NCI-H446 (cell line): ENCODE results near the gene BUB1B.
"Not testable (repeated sequence)": the region's sequence is repeated elsewhere in the genome, so short reads cannot be mapped to it uniquely, and the experiment has no call there.

Experiments
- DNase-seq, 2 experiments: peaks; one replicate each; lab custom pipeline; 2025; lab: John Stamatoyannopoulos, UW

Gene BUB1B

GRCh38 chr15:40160689-40161688 is at the start of gene BUB1B:
TSS of gene BUB1B (plus strand) at chr15:40161069. CDS start at chr15:40161221, 152 bp downstream.
- DNase-seq = peak; percentile 80 to 93

DNA sequence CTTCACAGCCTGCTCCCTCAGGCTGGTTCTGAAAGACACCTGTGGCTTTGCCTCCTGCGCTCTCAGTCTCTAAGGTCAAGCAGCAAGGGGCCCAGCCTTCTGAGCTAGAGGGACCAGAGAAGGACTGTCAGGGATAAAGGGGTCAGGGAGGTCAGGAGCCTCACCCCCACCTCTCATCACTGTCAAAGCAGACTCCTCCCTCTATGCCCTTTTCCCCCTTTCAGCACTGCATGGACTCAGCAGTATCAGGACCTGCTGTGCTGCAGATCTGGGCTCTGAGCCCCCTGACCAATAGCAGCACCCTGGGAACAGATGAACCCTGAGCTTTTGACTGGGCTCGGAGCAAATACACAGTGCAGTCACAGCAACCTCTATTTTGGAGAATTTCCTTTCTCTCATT is 49.0 kb upstream of the BUB1B start:
- DNase-seq = no peak

- DNase-seq = no peak
Measured at GRCh38 chr15:40112789-40113188, 48.1 kb upstream of the BUB1B start.

- DNase-seq = no peak
Measured at GRCh38 chr15:40114218-40114617, 46.7 kb upstream of the BUB1B start.

DNA sequence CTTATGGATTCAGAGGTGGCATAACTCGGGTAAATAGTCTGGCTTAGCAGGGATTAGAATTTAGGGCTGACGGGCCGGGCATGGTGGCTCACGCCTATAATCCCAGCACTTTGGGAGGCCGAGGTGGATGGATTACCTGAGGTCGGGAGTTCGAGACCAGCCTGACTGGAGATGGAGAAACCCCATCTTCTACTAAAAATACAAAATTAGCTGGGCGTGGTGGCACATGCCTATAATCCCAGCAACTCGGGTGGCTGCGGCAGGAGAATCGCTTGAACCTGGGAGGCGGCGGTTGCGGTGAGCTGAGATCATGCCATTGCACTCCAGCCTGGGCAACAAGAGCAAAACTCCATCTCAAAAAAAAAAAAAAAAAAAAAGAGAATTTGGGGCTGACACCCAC is 45.8 kb upstream of the BUB1B start:
- not testable (repeated sequence) for DNase-seq

- no peak for DNase-seq
Measured at GRCh38 chr15:40115670-40116093, 45.2 kb upstream of the BUB1B start.

GRCh38 chr15:40118473-40118872 is 42.4 kb upstream of the BUB1B start:
- no peak for DNase-seq

DNA sequence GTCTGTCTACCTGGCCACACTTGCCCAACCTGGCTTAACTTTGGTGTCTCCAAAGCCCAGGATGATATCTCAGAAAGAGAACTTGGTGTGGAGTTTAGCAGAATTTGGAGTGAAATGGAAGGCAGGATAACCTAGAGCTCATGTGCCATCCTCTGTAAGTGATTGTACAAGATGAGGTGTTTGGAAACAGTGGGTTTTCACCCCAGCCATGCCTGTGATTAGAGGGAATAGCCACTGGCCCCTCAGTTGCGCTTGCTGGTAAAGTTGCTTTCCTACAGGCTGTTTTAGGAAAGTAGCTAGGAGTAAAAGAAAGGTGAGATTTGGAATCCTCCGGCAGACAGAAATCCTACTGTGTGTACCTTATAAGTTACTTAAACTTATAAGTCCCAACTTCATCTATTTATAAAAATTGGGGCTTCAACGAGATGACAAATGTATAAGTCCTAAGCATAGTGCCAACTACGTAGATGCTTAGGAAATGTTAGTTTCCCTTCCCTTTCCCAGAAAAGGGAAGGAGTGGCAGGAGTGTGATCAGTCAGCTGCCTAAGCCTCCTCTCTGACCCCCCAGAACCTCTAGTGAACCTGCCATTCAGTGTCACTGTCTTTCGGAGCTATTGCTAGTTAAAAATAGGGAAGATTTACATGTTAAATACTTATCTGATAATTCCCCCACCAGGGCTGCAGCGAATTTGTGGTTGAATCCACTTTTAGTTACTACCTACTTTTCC is 38.8 kb upstream of the BUB1B start:
- DNase-seq = no peak

- not testable (repeated sequence) for DNase-seq
Measured at GRCh38 chr15:40122989-40123388, 37.9 kb upstream of the BUB1B start.

DNA sequence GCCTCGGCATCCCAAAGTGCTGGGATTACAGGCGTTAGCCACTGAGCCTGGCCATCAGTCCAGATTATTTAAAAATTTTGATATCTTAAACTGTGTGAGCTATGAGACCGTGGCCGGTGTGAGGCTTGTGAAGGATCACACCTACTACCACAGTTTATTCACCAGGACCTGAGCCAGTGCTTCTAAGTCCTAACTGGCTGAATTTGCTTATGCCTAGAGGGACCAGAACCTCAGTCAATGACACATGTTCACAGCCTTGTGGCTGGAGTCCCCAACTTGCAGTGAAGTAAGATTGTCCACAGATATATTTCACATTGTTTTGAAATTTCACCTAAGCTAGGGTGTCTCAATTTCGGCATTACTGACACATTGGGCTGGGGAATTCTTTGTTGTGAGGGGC is 37.0 kb upstream of the BUB1B start:
- not testable (repeated sequence) for DNase-seq

DNA sequence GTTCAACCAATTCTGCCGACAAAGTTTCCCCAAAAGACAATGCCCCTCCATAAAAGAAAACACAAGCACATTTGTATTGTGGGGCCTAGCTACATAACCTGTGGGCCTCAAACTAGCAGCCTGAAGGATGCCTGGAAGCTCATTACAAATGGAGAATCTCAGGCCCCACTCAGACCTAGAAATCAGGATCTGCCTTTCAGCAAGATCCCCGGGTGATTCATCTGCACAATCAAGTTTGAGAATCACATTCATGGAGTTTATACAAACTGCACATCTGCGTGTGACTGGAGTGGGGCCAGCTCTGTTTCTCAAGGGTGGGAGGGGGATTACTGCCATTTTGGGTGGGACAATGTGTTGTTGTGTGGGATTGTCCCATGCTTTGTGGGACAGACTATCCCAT is 36.5 kb upstream of the BUB1B start:
- not testable (repeated sequence) for DNase-seq

DNA sequence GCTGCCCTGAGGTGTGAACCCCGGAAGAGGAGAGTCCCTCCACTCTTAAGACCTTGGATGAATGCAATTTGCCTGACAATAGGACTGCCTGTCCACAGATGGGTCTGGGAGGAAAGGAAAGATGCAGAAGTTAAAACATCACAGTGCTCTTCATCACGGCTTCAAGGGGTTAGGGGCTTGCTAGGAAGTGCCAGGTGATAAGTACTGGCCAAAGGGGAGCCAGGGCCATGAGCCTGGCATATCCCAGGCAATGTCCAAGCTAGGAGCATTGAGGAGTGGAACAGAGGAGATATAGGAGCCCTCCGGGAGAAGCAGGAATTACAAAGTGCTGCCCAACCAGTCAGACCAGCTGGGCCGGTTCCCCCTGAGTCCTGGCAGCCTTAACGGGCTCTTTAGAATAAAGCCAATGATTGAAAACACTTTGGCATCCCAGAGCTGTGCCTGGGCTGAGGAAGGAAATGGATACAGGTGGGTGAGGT is 36.0 kb upstream of the BUB1B start:
- DNase-seq = not testable (repeated sequence)

DNA sequence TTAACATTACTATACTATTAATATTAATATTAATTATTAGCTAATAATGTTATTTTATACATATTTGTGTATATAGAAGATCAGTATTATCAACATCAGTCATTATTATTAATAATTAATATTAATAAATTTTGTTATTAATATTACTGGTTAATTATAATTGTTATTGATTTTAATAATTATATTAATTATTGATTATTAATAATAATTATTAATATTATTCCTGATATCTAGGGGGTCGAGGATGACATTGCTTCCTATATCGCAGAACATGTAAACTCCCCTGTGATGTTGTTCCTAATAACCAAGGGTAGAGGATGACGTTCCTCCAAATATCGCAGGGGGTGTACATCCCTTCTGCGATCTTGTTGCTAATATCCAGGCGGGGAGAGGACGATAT is 34.9 kb upstream of the BUB1B start:
- no peak for DNase-seq

DNA sequence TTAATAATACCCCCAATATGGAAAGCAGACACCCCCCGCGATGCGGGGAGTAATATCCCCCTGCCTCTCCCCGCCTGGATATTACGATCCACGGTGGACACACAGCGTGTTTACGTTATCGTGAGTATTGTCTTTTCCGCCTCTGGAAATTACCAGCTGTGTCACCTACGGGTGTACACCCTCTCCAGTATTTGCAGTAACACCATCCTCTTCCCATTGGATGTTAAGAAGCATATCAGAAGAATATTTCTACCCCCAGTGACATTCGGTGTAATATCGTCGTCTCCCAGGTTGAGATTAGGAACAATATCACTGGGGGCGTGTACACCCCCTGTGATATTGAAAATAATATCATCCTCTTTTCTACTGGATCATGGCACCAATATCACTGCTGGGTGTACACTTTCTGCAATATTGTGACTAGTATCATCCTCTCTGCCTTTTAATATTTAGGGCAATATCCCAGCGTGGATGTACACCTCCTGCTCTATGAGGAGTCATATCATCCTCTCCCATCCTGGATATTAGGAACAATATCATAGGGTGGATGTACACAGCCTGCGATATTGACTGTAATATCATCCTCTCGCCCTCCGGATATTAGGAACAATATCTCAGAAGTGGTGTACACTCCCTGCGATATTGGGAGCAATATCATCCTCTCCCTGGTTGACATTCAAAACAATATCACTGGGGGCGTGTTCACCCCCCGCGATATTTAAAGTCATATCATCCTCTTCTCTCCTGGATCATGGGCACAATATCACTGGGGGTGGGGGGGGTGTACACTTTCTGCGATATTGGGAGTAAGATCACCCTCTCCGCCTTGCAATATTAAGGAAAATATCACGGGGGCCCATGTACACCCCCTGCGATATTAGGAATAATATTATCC is 31.9 kb upstream of the BUB1B start:
- no peak for DNase-seq

GRCh38 chr15:40130118-40130517 is 30.8 kb upstream of the BUB1B start:
- no peak for DNase-seq

- DNase-seq = no peak
Measured at GRCh38 chr15:40130799-40131502, 29.9 kb upstream of the BUB1B start.

DNA sequence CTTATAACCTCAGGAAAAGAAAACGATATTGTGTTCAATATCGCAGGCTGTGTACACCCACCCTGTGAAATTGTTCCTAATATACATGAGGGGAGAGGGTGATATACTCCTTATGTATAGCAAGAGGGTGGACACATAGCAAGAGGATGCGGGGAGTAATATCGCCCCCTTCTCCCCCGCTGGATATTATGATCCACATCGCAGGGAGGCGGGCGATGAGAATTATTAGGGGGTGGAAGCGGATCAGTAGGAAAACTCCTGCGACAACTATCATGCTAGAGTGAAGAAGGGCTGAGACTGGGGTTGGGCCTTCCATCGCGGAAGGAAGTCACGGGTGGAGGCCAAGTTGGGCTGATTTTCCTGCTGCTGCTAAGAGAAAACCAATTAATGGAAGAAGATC is 27.3 kb upstream of the BUB1B start:
- DNase-seq = no peak

DNA sequence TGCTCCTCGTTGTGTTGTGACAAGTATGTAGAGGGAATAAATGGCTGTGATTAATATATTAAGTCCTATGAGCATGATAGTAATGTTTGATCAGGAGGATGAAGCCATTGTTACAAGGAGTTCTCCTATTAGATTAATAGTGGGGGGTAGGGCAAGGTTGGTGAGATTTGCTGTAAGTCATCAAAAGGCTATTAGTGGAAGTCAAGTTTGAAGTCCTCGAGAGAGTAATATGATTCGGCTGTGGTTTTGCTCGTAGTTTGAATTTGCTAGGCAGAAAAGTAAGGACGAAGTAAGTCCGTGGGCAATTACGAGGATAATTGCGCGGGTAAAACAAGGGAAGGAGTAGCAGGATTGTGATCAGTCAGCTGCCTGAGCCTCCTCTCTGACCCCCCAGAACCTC is 26.0 kb upstream of the BUB1B start:
- DNase-seq = no peak

GRCh38 chr15:40135846-40136450 is 24.9 kb upstream of the BUB1B start:
- not testable (repeated sequence) for DNase-seq

- DNase-seq = no peak
Measured at GRCh38 chr15:40136470-40137302, 24.2 kb upstream of the BUB1B start.
